H9 (cell line): ENCODE data around the gene AADAC. TPM values are rescaled to one million over a fixed set of nuclear protein-coding genes. Genes with fewer than 3 reads are reported as not detected.

Experiments
- DNase-seq: peaks from one replicate; pipeline ENCODE4 v3.0.0-alpha.2; 2017
- H2AFZ ChIP-seq: one replicate; pipeline ENCODE4 v1.6.1; 2013; ENCODE audit warnings: mild to moderate bottlenecking, low read length, control low read depth, moderate library complexity
- H2AK5ac ChIP-seq: 2 replicates; pipeline ENCODE4 v1.6.1; 2013; ENCODE audit warnings: low read length, control low read depth, mixed read lengths; ENCODE audit not compliant: insufficient read length
- H2BK120ac ChIP-seq: one replicate; pipeline ENCODE4 v1.6.1; 2013; ENCODE audit warnings: low read depth, mild to moderate bottlenecking, low read length, control low read depth, inconsistent platforms; ENCODE audit not compliant: poor library complexity, severe bottlenecking
- H2BK12ac ChIP-seq: 2 replicates; pipeline ENCODE4 v1.6.1; 2013; ENCODE audit warnings: low read length, control low read depth, mixed read lengths, low read depth; ENCODE audit not compliant: insufficient read length
- H2BK15ac ChIP-seq: 2 replicates; pipeline ENCODE4 v1.6.1; 2013; ENCODE audit warnings: low read depth, low read length, control low read depth
- H2BK20ac ChIP-seq: one replicate; pipeline ENCODE4 v1.6.1; 2013; ENCODE audit warnings: low read depth, mild to moderate bottlenecking, low read length, control low read depth, inconsistent platforms; ENCODE audit not compliant: poor library complexity, severe bottlenecking
- H2BK5ac ChIP-seq: 2 replicates; pipeline ENCODE4 v1.6.1; 2013; ENCODE audit warnings: low read length, control low read depth, mixed read lengths; ENCODE audit not compliant: insufficient read length
- H3K14ac ChIP-seq: 2 replicates; pipeline ENCODE4 v1.6.1; 2013; ENCODE audit warnings: low read length, control low read depth; ENCODE audit not compliant: insufficient read depth
- H3K18ac ChIP-seq: 2 replicates; pipeline ENCODE4 v1.6.1; 2013; ENCODE audit warnings: low read depth, mild to moderate bottlenecking, mixed read lengths, low read length, control low read depth; ENCODE audit not compliant: insufficient read length
- H3K23ac ChIP-seq: 2 replicates; pipeline ENCODE4 v1.6.1; 2013; ENCODE audit warnings: low read length, control low read depth, mixed read lengths, low read depth; ENCODE audit not compliant: insufficient read length
- H3K23me2 ChIP-seq: 2 replicates; pipeline ENCODE4 v1.6.1; 2013; ENCODE audit warnings: low read depth, mild to moderate bottlenecking, mixed read lengths, low read length, control low read depth; ENCODE audit not compliant: insufficient read length, poor library complexity, severe bottlenecking
- H3K27ac ChIP-seq: 2 replicates; pipeline ENCODE4 v1.5.1; 2013; ENCODE audit warnings: low read length, control low read depth, mixed read lengths, low read depth; ENCODE audit not compliant: insufficient read length
- H3K27me3 ChIP-seq: 2 replicates; pipeline ENCODE4 v1.6.1; 2013; ENCODE audit warnings: low read length, control low read depth, inconsistent platforms; ENCODE audit not compliant: insufficient read depth
- H3K4ac ChIP-seq: 2 replicates; pipeline ENCODE4 v1.6.1; 2013; ENCODE audit warnings: low read depth, mild to moderate bottlenecking, control low read depth, inconsistent platforms, low read length, moderate library complexity
- H3K4me1 ChIP-seq: 2 replicates; pipeline ENCODE4 v1.6.1; 2013; ENCODE audit warnings: low read length, control low read depth, inconsistent platforms; ENCODE audit not compliant: insufficient read depth
- H3K4me2 ChIP-seq: 2 replicates; pipeline ENCODE4 v1.6.1; 2013; ENCODE audit warnings: low read length, control low read depth, mixed read lengths; ENCODE audit not compliant: insufficient read length, insufficient read depth
- H3K56ac ChIP-seq: 2 replicates; pipeline ENCODE4 v1.6.1; 2013; ENCODE audit warnings: low read depth, mild to moderate bottlenecking, mixed read lengths, low read length, control low read depth; ENCODE audit not compliant: insufficient read length
- H3K79me1 ChIP-seq: 2 replicates; pipeline ENCODE4 v1.6.1; 2013; ENCODE audit warnings: low read depth, mild to moderate bottlenecking, moderate library complexity, low read length, control low read depth, inconsistent platforms; ENCODE audit not compliant: insufficient read depth, poor library complexity, severe bottlenecking
- H3K79me2 ChIP-seq: 2 replicates; pipeline ENCODE4 v1.6.1; 2013; ENCODE audit warnings: low read length, control low read depth, inconsistent platforms; ENCODE audit not compliant: insufficient read depth
- H3K9ac ChIP-seq: 2 replicates; pipeline ENCODE4 v1.6.1; 2013; ENCODE audit warnings: low read length, control low read depth, mixed read lengths; ENCODE audit not compliant: insufficient read length; ENCODE audit errors: extremely low read depth
- H3K9me3 ChIP-seq: one replicate; pipeline ENCODE4 v1.6.1; 2013; ENCODE audit warnings: low read depth, low read length, inconsistent platforms; ENCODE audit not compliant: control insufficient read depth
- H3T11ph ChIP-seq: one replicate; pipeline ENCODE4 v1.6.1; 2013; ENCODE audit warnings: mild to moderate bottlenecking, low read length, control low read depth, inconsistent platforms
- H4K20me1 ChIP-seq: one replicate; pipeline ENCODE4 v1.6.1; 2013; ENCODE audit not compliant: control insufficient read depth, insufficient read length, insufficient read depth
- H4K5ac ChIP-seq: 2 replicates; pipeline ENCODE4 v1.6.1; 2013; ENCODE audit warnings: low read depth, mild to moderate bottlenecking, mixed read lengths, low read length, control low read depth; ENCODE audit not compliant: insufficient read length
- H4K8ac ChIP-seq: replicated peaks from 2 replicates; pipeline ENCODE4 v1.6.1; 2013; ENCODE audit warnings: low read length, control low read depth, mixed read lengths, low read depth; ENCODE audit not compliant: insufficient read length
- H4K91ac ChIP-seq: 2 replicates; pipeline ENCODE4 v1.6.1; 2013; ENCODE audit warnings: low read depth, mild to moderate bottlenecking, moderate library complexity, mixed read lengths, low read length, control low read depth; ENCODE audit not compliant: insufficient read length
- H3K27ac Mint-ChIP-seq, 3 experiments: 2 replicates in 2 of 3; 3 replicates in 1 of 3; pipeline ENCODE4 v1.8.0; 2020 to 2021; ENCODE audit warnings: mixed read lengths in 3 of 3, mild to moderate bottlenecking in 1 of 3, moderate library complexity in 1 of 3
- H3K27me3 Mint-ChIP-seq: 2 replicates; pipeline ENCODE4 v1.8.0; 2021; ENCODE audit warnings: low read depth, mild to moderate bottlenecking, moderate library complexity, mixed read lengths
- H3K36me3 Mint-ChIP-seq, 3 experiments: 2 replicates in 2 of 3; 3 replicates in 1 of 3; pipeline ENCODE4 v1.8.0; 2020 to 2021; ENCODE audit warnings: low read depth in 3 of 3, mixed read lengths in 3 of 3; ENCODE audit not compliant: insufficient read depth in 1 of 3
- H3K4me1 Mint-ChIP-seq, 2 experiments: 2 replicates each; pipeline ENCODE4 v1.8.0; 2020; ENCODE audit warnings: mixed read lengths in 2 of 2
- H3K4me3 Mint-ChIP-seq, 2 experiments: 2 replicates in 1 of 2; 3 replicates in 1 of 2; pipeline ENCODE4 v1.8.0; 2020 to 2021; ENCODE audit warnings: mild to moderate bottlenecking in 2 of 2, mixed read lengths in 2 of 2, moderate library complexity in 1 of 2
- H3K9me3 Mint-ChIP-seq, 2 experiments: 2 replicates in 1 of 2; 3 replicates in 1 of 2; pipeline ENCODE4 v1.8.0; 2020; ENCODE audit warnings: mild to moderate bottlenecking in 2 of 2, mixed read lengths in 2 of 2, moderate library complexity in 1 of 2
- CTCF ChIP-seq: fragments of 200-600 bp; sonication (generic); conservative IDR thresholded peaks from 3 replicates; pipeline ENCODE4 v1.8.0; 2021; ENCODE audit warnings: antibody characterized with exemption, mild to moderate bottlenecking
- WGBS: extraction: QIAGEN DNeasy Blood & Tissue Kit; methylation state at CpG from one replicate; pipeline ENCODE4 v1.1.7; 2013; ENCODE audit warnings: missing lambda C conversion rate, low lambda C conversion rate, mixed read lengths; ENCODE audit not compliant: insufficient read length; ENCODE audit errors: extremely low coverage; 5-methylcytosine and 5-hydroxymethylcytosine counted together
- total RNA-seq: library from RNA; stranded (reverse); gene quantifications from 2 replicates; pipeline ENCODE4 v1.2.1, GENCODE V29; 2021

Gene AADAC
- total RNA-seq, 1 experiment from 2014 or later: not detected

- Mint-ChIP-seq H3K36me3 (no peaks in the 10 kb centered on the region), H3K27ac (no peak overlapping the region), H3K4me3 (no peak overlapping the region), H3K9me3 (no peaks in the 10 kb centered on the region), H3K4me1 (no peaks in the 10 kb centered on the region; a peak in 1 of 4 replicates), H3K27me3 (no peaks in the 10 kb centered on the region)
- Histone ChIP-seq H3K56ac (no peak overlapping the region), H2BK12ac (no peak overlapping the region), H4K91ac (no peak overlapping the region), H3K9ac (no peak overlapping the region), H2BK20ac (no peak overlapping the region), H3K79me2 (no peaks in the 10 kb centered on the region), H4K20me1 (no peaks in the 10 kb centered on the region), H3K14ac (no peak overlapping the region), H3K23me2 (no peaks in the 10 kb centered on the region), H3K79me1 (no peaks in the 10 kb centered on the region), H3K4ac (no peak overlapping the region), H3K4me2 (no peak overlapping the region), H2AFZ (no peak overlapping the region), H2BK15ac (no peak overlapping the region), H3K18ac (no peak overlapping the region), H4K8ac (no peak overlapping the region), H2BK120ac (no peak overlapping the region), H4K5ac (no peak overlapping the region), H3T11ph (no peak overlapping the region), H2BK5ac (no peak overlapping the region), H3K23ac (no peak overlapping the region), H3K4me1 (0 out of 2 replicates have a peak, but pooled peaks cover 2% of the 10 kb centered on the region), H3K9me3 (no peaks in the 10 kb centered on the region), H3K27me3 (no peaks in the 10 kb centered on the region), H2AK5ac (no peak overlapping the region), H3K27ac (no peak overlapping the region)
- no peak for DNase-seq
- WGBS: no CpG with 5 or more reads among the region's 2 CpGs
- no peak for TF ChIP-seq CTCF
Observed at GRCh38 chr3:151877269-151877668, 63.4 kb downstream of the AADAC start.

Other genes with a start within 250 kb of the AADAC start
- not detected in 2 replicates for gene AADACL2, start 80.2 kb upstream of the AADAC start, total RNA-seq
- not detected in 2 replicates for gene SUCNR1, start 59.5 kb downstream of the AADAC start, total RNA-seq